ENCODE results near the gene ASIP. TPM values are rescaled to one million over a fixed set of nuclear protein-coding genes. Genes with fewer than 3 reads are reported as not detected.
"Not testable (repeated sequence)": the region's sequence is repeated elsewhere in the genome, so short reads cannot be mapped to it uniquely, and the experiment has no call there.

The ASIP gene
- total RNA-seq, 4 donors from 2014 or later: 3.5 TPM; not detected in 3

GRCh38 chr20:34251619-34252018, 10.4 kb downstream of the ASIP start:
- TF ChIP-seq EP300 (IDR thresholded peaks at IDR 0.05): no peak
- TF ChIP-seq POLR2AphosphoS5 (IDR thresholded peaks at IDR 0.05): no peak
- no peak for TF ChIP-seq CTCF (IDR thresholded peaks at IDR 0.05)
- TF ChIP-seq POLR2A (IDR thresholded peaks at IDR 0.05): no peak
- Histone ChIP-seq H3K27ac (no peak overlapping the region), H3K4me1 (no peaks in the 10 kb centered on the region), H3K4me3 (no peak overlapping the region), H3K36me3 (no peaks in the 10 kb centered on the region), H3K9me3 (no peaks in the 10 kb centered on the region), H3K27me3 (no peaks in the 10 kb centered on the region)
- WGBS, 2 donors (ENCODE audit: low coverage in 1 of 2): 89 to 100% methylated on average over 2 of the region's 2 CpGs
- no peak for ATAC-seq

- H3K9me3 ChIP-seq, H3K27me3 ChIP-seq, H3K27ac ChIP-seq, H3K36me3 ChIP-seq, H3K4me3 ChIP-seq, H3K4me1 ChIP-seq, ATAC-seq: not testable (repeated sequence)
- WGBS, 2 donors (ENCODE audit: low coverage in 1 of 2): 43 to 63% methylated on average over 2 to 5 of the region's 7 CpGs
Measured at GRCh38 chr20:34252431-34253086, 11.3 kb downstream of the ASIP start.

- Histone ChIP-seq H3K9me3 (no peaks in the 10 kb centered on the region), H3K27me3 (no peaks in the 10 kb centered on the region), H3K4me1 (no peaks in the 10 kb centered on the region), H3K36me3 (no peaks in the 10 kb centered on the region), H3K27ac (no peak overlapping the region), H3K4me3 (no peak overlapping the region)
- no peak for ATAC-seq
- 64 to 100% methylated on average over 1 of the region's 1 CpG for WGBS, 2 donors (ENCODE audit: low coverage in 1 of 2)
- no peak for TF ChIP-seq POLR2A (IDR thresholded peaks at IDR 0.05)
- TF ChIP-seq EP300 (IDR thresholded peaks at IDR 0.05): no peak
- no peak for TF ChIP-seq POLR2AphosphoS5 (IDR thresholded peaks at IDR 0.05)
- no peak for TF ChIP-seq CTCF (IDR thresholded peaks at IDR 0.05)
Measured at GRCh38 chr20:34254979-34255378, 13.8 kb downstream of the ASIP start.

GRCh38 chr20:34256629-34257124, 15.5 kb downstream of the ASIP start:
- WGBS, 2 donors (ENCODE audit: low coverage in 1 of 2): 40 to 46% methylated on average over 2 of the region's 5 CpGs
- TF ChIP-seq POLR2AphosphoS5 (IDR thresholded peaks at IDR 0.05) (no peak), CTCF (IDR thresholded peaks at IDR 0.05) (no peak), POLR2A (IDR thresholded peaks at IDR 0.05) (no peak), EP300 (IDR thresholded peaks at IDR 0.05) (no peak)
- no peaks in the 10 kb centered on the region for H3K9me3 ChIP-seq
- no peaks in the 10 kb centered on the region for H3K36me3 ChIP-seq
- H3K27ac ChIP-seq: no peak overlapping the region
- no peaks in the 10 kb centered on the region for H3K27me3 ChIP-seq
- no peak for ATAC-seq
- H3K4me1 ChIP-seq: no peaks in the 10 kb centered on the region
- H3K4me3 ChIP-seq: no peak overlapping the region

- WGBS, 2 donors (ENCODE audit: low coverage in 1 of 2): 100% methylated on average over 1 of the region's 5 CpGs; no CpG with 5 or more reads in 1 of the 2 donors
Measured at GRCh38 chr20:34260208-34260942, 19.2 kb downstream of the ASIP start.

More at GRCh38 chr20:34260208-34260942, 19.2 kb downstream of the ASIP start:
- Histone ChIP-seq H3K27me3 (no peaks in the 10 kb centered on the region), H3K4me1 (peaks cover 0 to 7% (median 0%) of the 10 kb centered on the region in 3 donors), H3K4me3 (no peak overlapping the region), H3K36me3 (no peaks in the 10 kb centered on the region), H3K9me3 (no peaks in the 10 kb centered on the region), H3K27ac (no peak overlapping the region)
- ATAC-seq: no peak
- TF ChIP-seq EP300 (IDR thresholded peaks at IDR 0.05): no peak
- TF ChIP-seq POLR2A (IDR thresholded peaks at IDR 0.05): no peak
- no peak for TF ChIP-seq POLR2AphosphoS5 (IDR thresholded peaks at IDR 0.05)
- no peak for TF ChIP-seq CTCF (IDR thresholded peaks at IDR 0.05)

Measured in gastroesophageal sphincter (tissue), 4 donors.